OCI-M1 (cell line): ENCODE data around the gene CYBRD1.

Experiments
- DNase-seq: peaks from one replicate; lab custom pipeline; 2025; lab: John Stamatoyannopoulos, UW

The CYBRD1 gene

DNA sequence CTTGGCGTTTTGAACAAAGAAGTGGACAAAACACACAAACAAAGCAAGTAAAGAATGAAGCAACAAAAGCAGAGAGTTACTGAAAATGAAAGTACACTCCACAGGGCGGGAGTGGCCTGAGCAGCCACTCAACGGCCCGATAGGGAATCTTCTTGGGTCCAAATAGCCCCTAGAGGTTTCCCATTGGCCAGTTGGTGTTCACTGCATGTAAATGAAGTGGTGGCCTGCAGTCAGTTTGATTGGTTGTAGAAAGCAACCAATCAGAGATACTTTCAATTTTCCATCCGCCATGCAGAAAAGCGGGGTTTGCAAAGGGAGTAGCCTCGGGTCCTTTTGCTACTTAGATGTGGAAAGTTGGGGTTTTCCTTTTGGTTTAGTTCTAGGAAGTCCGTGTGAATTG is 31.6 kb downstream of the CYBRD1 start:
- peak; percentile 98 for DNase-seq

DNA sequence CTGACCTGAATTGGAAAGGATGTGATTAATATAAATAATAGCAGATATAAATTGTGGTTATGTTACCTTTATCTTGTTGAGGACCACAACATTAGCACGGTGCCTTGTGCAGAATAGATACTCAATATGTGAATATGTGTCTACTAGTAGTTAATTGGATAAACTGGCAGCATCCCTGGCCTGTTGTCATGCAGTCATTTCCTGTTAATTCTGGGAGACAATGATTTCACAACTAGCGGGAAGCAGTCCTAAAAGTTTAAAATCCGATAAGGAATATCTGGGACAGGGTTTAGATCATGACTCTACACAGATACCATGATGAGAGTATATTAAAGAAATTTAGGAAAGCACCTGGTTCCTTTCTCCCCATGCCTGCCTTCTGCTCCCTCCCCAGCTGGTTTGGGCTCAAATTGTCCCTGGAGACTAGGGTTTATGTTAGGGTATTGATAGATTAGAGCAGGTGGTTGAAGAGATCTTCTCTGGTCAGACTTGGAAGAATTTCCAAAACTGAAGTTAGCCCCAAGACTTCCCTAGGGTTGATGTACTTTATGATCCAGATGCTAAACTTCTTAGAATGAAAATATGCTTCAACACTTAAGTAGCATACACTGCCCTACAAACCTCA is 32.8 kb downstream of the CYBRD1 start:
- DNase-seq: no peak

DNA sequence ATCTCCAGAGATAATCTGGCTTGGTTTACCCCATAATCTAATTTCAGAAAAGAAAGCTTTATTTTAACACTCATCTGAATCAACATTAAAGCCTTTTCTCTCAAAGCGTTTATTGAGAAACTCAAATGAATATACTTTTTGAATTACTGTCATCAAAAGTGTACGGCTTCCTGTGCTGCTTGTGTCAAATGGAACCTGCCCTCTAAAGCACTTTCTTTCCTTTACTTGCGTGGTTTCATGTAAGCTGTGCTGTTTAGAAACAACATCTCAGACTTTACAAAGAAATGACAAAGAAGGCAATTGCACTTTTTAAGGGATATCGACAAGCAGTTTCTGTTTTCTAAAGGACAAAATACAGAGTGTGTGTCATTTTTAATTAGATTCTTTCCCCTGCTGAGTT is 35.1 kb downstream of the CYBRD1 start:
- DNase-seq: no peak

DNA sequence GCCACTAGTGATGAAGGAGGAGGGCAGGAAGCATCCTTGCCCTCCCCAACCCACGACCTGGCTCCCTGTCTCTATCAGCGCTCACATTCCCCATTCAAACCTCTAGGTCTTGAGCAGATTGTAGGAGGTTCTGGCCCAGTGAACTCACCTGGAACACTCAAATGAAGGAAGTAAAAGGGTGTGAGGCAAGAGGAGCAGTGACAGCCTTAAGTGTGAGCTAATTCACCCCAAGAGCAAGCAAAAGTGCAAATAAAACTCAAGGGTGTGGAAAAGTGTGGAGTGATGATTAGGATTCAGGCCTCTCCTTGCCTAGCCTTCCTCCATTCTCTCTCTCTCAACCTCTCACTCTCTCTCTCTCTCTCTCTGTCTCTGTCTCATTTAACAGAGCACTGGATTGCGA is 41.0 kb downstream of the CYBRD1 start:
- DNase-seq: no peak

DNA sequence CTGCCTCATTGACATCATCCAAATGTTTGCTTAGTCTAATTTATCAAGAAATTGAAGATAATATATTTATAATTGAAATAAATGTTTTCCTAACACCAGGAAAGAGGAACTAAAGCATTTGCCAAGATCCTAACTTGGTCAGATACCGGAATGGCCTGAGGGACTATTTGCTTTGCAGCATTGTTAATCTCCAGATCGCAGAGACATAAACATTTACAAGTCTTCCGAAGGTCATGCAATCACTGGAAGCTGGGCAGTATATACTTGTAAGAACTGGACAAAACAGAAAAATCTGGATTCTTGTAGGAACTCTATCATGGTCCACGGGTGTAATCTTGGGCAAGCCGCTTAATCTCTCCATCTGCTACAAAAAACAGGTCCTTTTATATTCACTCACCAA is 42.2 kb downstream of the CYBRD1 start:
- peak; percentile 69 for DNase-seq

DNA sequence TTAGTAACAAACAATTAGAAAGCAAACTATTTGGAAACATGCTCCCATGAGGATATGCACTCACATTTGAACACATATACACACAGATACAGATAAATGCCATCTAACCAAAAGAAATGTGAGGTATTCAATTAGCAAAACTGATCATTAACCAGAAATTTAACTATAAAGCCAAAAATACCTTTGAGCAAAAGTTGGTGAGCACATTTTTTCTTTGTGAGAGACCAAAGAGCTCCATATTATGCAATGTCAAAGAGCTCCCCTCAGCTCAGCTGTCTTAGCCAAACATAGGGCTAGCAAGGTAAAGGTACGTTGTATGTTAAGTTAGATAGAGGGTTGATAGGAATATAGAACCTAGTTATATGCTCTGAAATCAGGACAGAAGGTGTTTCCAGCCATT is 43.8 kb downstream of the CYBRD1 start:
- DNase-seq: no peak

DNA sequence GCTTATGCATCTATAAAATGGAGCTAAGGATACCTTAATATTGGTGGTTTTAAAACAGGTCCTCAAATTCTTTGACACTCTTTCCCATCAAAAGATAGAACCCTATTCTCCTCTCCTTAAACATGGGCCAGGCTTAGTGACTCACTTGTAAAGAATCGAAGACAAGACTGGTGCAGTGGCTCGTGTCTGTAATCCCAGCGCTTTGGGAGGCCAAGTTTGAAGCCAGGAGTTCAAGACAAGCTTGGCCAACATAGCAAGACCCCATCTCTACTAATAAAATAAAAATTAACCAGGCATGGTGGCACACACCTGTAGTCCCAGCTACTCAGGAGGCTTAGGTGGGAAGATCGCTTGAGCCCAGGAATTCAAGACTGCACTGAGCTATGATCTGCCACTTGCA is 44.5 kb downstream of the CYBRD1 start:
- DNase-seq: no peak

DNA sequence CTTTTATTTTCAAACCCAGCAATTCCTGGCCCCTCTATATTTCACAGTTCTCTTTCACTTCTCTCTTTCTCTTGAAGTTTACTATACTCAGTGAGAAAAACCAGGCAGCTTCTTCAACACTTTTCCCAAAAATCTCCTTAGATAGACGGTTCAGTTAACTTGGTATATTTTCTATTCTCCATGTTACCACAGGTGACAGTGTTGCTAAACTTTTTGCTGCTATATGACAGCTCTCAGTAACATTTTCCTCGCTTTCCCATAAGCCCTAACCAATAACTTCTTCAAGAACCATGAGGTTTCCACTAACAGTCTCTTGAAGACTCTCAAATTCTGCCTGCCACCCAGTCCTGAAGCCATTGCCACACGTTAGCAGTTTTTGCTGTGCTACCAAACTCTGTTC is 45.8 kb downstream of the CYBRD1 start:
- DNase-seq: peak; percentile 42

DNA sequence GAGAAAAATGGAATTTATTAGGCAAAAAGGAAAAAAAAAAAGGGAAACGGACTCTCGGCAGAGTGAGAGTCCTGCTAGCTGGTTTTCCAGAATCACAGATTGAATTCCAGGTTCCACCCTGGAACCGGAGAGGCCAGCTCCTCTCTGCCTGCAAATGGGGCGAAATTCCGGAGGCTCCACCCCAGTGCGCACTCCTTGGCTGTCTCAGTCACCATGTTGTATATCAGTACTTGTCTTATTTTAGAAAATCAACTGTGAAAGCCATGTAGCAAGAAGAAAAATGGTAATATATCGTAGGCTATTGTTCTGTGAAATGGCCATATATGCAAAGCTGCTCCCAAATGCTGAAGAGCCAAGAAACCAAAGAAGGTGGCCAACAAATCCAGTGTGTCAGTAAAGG is 49.4 kb downstream of the CYBRD1 start:
- DNase-seq: no peak

DNA sequence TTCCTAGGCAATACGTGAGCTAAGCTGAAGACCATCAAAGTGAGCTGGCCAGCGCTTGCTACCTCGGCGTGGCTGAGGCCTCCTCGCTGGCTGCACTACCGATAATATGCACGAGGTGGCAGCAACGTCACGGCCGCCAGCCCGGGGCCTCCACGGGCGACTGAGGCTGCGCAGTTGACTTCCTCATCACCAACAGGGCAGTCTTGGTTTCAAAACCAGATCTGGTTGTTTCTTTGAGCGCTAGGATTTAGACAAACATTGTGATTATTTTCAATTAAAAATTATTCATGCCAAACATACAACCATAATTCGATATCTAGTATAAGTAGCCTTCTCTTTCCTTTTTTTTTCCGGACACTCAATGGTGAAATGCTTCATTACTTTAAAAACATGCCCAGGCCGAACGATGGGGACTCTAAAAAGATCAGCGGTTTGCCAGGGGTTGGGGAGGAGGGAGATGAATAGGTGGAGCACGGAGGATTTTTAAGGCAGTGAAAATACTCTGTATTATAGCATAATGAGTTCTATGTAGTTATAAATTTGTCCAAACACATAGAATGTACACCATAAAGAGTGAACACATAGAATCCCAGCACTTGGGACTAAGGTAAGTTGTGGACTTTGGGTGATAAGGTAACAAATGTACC is 52.0 kb downstream of the CYBRD1 start:
- peak; percentile 91 for DNase-seq

DNA sequence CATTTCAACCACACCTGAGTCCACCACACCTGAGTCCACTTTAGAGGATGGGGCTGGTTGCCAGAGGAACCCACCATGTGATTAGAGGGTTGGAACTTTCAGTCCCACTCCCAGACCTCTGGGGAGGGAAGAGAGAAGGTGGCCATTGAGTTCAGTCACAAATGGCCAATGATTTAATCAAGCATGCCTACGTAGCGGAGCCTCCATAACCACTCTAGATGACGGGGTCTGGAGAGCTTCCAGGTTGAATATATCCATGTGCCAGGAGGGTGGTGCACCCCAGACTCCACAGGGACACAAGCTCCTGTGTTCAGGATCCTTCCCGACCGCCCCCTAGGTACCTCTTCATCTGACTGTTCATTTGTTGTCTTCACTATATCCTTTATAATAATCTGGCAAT is 53.3 kb downstream of the CYBRD1 start:
- no peak for DNase-seq

DNA sequence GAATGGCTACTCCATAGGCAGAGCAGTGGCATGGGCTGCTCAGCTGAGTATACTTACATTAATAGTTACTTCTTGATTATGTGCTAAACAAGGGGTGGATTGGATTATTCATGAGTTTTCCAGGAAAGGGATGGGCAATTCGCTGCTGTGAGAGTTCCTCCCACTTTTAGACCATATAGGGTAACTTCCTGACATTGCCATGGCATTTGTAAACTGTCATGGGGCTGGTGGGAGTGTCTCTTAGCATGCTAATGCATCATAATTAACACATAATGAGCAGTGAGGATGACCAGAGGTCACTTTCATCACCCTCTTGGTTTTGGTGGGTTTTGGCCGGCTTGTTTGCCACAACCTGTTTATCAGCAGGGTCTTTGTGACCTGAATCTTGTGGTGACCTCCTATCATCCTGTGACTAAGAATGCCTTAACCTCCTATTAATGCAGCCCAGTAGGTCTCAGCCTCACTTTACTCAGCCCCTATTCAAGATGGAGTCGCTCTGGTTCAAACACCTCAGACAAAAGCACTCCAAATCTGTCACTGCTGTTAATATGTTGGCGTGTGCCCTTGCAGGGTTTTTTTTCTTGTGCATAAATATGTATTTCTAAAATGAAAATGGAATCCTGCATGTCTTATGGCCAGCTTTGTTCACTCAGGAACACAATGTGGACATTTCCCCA is 56.0 kb downstream of the CYBRD1 start:
- DNase-seq: peak; percentile 56

DNA sequence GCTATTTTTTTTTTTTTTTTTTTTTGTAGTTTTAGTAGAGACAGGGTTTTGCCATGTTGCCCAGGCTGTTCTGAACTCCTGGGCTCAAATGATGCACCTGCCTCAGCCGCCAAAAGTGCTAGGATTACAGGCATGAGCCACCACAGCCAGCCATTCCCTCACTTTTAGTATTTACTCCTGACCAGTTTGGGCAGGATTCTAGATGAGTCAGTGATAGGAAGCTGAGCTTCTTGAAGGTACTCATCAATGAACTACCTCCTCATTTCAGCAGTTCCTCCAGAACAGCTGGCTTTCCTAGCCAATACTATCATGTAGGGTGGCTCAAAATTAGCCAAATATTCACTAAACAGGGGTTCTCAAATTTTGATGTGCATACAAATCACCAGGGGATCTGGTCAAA is 57.2 kb downstream of the CYBRD1 start:
- no peak for DNase-seq

DNA sequence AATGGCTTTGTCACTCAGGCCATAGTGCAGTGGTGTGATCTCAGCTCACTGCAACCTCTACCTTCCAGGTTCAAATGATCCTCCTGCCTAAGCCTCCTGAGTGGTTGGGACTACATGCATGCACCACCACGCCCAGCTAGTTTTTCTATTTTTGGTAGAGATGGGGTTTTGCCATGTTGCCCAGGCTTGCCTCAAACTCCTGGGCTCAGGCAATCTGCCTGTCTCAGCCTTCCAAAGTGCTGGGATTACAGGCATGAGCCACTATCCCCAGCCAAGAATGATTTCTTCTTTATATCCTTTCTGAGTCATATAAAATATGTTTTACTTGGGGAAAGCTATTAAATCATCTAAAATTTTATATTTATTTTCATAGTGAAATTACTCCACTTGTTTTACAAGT is 61.3 kb downstream of the CYBRD1 start:
- no peak for DNase-seq

DNA sequence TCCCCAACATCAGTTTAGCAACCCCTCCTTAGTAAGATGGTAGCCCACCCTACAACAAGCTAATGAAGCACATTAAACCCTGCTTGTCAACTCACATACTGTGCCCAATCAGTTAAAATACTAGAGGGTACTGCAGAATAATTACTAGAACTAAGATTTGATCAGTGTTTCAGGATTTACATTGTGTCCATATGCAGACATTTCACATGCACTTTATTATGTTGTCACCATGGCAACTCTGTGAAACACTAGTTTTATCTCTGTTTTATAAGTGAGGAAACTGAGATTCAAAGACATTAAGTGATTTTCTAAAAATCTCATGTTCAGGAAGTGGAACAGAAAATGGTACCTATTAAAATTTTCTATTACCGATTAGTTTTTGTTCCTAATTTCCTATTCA is 61.7 kb downstream of the CYBRD1 start:
- no peak for DNase-seq

DNA sequence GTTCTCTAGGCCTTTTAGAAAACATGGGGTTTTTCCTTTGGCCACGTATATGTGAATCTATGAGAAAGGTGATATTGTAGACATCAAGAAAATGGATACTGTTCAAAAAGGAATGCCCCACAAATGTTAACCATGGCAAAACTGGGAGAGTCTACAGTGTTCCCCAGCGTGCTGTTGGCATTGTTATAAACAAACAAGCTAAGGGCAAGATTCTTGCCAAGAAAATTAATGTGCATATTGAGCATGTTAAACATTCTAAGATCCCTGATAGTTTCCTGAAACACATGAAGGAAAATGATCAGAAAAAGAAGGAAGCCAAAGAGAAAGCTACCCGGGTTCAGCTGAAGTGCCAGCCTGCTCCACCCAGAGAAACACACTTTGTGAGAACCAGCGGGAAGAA is 64.9 kb downstream of the CYBRD1 start:
- no peak for DNase-seq

DNA sequence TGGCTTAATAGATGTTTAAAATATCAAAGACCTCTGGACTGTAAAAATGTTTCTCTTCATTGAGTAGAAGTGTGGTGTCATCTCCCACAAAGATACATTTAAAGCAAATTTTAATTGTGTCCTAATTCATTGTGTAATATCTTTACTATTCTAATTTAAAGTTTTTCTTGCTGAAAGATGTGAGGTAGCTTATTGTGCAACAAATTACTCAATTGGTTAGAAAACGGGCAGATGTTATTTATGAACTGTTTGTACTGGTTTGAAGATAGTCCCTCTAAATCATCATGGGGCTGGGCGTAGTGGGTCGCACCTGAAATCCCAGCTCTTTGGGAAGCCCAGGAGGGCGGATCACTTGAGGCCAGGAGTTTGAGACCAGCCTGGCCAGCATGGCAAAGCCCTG is 65.3 kb downstream of the CYBRD1 start:
- no peak for DNase-seq

DNA sequence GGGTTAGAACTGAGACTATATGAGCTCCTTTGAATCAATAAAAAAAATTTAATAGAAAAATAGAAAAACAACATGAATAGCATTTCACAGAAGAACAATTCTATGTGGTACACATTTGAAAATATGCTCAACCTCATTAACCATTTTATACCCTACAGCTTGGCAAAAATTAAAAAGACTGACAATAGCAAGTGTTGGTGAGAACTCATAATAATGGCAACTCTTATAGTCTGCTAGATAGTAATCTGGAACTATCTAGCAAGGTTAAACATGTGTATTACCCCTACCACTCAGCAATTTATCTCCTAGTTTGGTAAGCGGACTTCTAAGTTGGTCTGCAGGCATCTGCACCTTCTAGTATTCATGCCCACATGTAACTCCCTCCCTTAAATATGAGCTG is 67.8 kb downstream of the CYBRD1 start:
- DNase-seq: no peak

DNA sequence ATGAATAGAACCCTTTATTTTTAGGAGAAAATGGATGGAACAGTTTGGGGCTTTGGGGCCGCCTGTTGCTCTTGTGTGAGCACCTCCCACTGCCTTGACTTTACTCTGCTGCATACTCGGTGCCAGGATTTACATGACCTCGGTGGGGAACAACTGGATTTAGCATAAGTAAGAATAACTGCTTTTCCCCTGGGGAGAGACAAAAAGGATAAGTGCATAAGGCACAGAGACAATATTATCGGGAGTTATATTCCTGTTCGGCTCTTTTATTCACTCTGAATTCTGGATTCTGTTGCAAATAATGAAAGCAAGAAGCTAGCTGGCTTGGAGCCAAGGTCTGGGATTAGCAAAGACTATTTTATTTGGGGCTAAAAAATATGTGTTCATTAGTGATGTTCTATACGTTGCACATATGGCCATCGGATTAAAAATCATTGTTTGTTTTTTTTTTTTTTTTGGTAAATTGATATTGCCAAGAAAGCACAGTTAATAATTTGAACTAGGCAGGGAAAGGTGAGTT is 69.8 kb downstream of the CYBRD1 start:
- peak; percentile 13 for DNase-seq

DNA sequence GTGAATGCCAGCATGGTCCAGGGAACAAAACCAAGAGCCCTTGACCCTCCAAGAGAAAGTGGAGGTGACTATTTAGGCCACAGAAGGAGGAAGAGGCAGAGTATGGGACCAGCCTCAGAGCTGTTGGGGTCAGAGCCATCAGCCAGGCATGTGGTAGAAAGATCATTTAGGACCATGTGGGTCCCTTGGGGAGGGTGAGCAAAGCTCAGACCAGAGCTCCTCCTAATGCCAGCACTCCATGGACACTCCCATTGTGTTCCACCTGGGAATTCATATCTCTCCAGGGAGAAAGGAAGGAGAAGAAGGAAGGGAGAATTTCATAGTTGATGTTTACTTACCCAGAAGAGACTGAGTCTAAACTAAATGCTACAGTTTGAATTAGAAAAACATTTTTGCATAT is 73.2 kb downstream of the CYBRD1 start:
- no peak for DNase-seq

DNA sequence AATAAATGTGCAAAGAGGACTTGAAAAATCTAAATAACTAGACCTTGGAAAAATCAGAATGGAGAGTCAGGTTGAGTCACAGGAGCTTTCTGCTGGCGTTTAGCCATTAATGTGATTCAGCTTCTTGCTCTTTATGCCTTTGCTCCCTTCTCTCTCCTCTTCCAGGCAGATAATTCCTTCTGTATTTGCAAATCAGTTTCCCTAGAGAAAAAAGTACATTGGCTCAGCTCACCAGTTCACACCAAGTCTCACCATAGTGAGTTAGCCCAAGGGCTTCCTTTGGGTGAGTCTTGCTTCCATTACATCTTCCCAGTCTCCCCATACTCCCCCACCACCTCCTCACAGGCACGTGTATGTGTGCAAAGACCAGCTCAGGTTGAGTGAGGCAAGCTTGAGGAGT is 73.6 kb downstream of the CYBRD1 start:
- DNase-seq: no peak

DNA sequence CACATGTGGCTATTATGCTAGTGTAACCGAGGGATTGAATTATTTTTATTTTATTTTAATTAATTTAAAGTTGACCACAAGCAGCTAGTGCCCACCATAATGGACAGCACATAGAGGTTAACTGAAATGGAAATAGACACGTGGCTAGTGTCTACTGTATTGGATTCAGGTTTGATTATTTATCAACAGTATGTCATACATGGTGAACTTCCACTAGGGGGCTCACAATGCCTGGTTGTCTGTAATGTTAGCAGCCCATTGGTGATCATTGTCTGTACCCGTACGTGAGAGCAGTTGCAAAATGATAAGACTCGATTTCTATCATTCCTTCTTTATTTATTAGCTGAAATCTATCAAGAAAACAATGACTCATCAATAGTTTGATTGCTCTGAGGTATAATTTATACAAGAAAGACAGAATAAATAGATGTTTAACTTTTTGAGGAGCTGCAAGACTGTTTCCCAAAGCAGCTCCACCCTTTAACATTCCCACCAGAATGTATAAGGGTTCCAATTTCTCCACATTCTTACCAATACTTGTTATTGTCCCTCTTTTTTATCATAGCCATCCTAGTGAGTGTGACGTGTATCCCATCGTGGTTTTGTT is 76.5 kb downstream of the CYBRD1 start:
- DNase-seq: peak; percentile 81

DNA sequence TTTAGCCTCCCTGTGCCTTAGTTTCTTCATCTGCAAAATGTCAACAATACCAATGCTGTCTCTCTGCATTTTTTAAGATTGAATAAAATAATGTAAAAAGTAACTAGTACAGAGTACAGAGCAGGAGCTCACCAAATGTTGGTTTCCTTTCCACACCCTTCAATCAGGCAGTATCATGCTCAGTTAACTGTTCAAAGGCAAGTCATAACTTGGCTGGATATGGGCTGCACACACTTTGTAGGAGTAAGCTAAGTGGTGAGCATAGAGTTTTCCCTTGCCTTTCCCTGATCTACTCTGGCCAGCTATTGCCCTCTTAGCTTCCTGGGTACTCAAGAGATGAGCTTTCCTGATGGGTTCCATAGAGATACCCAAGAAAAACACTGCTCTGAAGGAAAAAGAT is 77.9 kb downstream of the CYBRD1 start:
- DNase-seq: no peak
